ENCODE results near the gene DENND6A.
"Not testable (repeated sequence)": the region's sequence is repeated elsewhere in the genome, so short reads cannot be mapped to it uniquely, and the experiment has no call there.

DENND6A gene

DNA sequence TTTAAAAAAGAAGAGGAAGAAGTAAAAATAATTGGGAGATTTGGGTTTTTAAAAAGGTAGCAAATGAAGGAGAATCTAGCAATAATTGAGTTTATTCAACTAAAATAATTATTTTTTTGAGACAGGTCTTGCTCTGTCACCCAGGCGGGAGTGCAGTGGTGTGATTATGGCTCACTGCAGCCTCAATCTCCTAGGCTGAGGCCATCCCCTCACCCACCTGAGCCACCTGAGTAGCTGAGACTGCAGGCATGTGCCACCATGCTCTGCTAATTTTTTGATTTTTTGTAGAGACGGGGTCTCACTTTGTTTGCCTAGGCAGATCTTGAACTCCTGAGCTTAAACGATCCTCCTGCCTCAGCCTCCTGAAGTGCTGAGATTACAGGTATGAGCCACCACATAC is 68.1 kb downstream of the DENND6A start:
- DNase-seq = no peak

DNA sequence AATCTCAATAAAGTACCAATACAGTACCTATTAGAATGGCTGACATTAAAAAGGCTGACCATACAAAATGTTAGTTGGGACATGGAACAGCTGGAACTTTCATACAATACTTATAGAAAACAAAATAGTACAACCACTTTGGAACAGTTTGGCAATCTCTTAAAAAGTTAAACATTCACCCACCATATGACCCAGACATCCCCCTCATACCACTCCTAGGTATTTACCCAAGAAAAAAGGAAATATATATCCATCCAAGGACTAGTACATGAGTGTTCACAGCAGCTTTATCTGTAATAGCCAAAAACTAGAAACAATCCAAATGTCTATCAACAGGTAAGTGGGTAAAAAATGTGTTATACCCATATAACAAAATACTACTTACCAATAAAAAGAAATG is 70.5 kb downstream of the DENND6A start:
- no peak for DNase-seq

DNA sequence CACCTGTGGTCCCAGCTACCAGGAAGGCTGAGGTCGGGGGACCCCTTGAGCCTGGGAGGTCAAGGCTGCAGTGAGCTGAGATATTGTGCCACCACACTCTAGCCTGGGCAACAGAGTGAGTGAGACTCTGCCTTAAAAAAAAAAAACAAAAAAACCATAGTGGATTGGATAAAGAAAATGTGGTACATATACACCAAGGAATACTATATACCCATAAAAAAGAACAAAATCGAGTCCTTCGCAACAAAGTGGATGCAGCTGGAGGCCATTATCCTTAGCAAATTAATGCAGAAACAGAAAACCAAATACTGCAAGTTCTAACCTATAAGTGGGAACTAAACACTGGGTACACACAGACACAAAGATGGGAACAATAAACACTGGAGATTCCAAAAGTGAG is 75.1 kb downstream of the DENND6A start:
- DNase-seq = no peak

DNA sequence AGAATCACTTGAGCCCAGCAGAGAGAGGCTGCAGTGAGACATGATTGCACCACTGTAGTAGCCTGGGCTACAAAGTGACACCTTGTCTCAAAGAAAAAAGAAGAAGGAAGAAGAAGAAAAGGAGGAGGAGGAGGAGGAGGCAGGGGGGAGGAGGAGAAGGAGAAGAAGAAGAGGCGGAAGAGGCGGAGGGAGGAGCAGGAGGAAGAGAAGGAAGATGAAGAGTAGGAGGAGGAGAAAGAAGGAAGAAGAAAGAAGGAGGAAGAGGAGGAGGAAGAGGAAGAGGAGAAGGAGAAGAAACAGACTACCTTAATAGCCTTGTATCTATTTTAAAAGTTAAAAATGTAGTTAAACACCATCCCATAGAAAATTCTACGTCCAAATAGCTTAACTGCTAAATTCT is 76.6 kb downstream of the DENND6A start:
- no peak for DNase-seq

DNA sequence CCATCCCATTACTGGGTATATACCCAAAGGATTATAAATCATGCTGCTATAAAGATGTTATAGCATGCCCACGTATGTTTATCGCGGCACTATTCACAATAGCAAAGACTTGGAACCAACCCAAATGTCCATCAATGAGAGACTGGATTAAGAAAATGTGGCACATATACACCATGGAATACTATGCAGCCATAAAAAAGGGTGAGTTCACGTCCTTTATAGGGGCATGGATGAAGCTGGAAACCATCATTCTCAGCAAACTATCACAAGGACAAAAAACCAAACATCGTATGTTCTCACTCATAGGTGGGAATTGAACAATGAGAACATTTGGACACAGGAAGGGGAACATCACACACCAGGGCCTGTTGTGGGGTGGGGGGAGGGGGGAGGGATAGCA is 81.0 kb downstream of the DENND6A start:
- DNase-seq = not testable (repeated sequence)

DNA sequence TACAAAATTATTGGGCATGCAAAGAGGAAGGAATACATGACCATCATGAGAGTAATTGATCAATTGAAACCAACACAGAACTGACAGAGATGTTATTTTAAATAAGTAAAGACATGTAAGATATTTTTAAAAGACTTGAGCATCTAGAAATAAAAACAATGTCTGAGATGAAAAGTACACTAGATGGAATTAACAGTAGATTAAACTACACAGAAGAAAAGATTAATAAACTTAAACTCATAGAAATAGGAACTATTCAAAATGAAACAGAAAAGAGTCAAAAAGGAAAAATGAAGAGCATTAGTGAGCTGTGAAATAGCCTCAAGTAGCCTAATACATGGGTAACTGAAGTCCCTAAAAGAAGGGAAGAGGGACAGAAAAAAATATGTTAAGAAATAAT is 87.2 kb downstream of the DENND6A start:
- no peak for DNase-seq

DNA sequence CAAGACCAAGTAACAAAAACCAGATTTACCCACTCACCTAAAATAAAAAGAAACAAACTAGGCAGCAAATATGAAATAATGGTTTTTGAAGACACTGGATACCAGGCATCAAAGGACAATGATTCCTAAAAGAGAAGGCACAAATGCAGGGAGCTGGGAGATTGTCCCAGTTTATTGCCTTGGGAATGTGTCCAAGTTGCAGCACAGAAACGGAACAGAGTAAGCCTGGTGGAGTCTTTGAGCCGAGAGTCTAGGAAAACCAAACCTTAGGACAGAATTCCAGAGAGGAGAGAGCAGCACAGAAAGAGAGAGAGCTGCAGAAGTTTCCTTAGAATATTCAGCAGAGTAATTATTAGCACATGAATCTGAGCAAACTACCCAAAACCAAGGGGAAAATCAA is 87.9 kb downstream of the DENND6A start:
- no peak for DNase-seq

DNA sequence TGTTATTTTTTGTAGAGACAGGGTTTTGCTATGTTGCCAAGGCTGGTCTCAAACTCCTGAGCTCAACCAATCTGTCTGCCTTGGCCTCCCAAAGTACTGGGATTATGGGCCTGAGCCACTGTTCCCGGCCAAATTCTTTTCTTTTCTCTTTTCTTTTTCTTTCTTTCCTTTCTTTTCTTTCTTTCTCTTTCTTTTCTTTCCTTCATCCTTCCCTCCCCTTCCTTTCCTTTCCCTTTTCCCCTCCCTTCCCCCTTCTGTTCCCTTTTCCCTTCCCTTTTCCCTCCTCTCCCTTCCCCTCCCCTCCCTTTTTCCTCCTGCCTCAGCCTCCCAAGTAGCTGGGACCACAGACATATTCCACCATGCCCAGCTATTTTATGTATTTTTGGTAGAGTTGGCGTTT is 92.7 kb downstream of the DENND6A start:
- no peak for DNase-seq

DNA sequence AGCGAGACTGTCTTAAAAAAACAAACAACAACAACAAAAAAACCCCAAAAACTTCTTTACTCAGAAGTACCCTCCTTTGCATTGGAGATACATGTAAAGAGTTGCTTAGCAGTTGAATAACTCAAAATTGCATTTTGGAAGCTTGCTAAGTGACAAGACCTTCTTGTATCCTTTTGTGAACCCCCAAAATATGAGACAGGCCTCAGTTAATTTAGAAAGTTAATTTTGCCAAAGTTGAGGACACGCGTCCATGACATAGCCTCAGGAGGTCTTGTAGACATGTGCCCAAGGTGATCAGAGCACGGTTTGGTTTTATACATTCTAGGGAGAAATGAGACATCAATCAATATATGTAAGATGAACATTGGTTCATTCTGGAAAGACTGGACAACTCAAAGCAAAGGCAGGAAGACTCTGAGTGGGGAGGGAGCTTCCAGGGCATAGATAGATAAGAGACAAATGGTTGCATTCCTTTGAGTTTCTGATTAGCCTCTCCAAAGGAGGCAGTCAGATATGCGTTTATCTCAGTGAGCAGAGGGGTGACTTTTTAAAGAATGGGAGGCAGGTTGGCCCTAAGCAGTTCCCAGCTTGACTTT is 94.0 kb downstream of the DENND6A start:
- DNase-seq = no peak

DNA sequence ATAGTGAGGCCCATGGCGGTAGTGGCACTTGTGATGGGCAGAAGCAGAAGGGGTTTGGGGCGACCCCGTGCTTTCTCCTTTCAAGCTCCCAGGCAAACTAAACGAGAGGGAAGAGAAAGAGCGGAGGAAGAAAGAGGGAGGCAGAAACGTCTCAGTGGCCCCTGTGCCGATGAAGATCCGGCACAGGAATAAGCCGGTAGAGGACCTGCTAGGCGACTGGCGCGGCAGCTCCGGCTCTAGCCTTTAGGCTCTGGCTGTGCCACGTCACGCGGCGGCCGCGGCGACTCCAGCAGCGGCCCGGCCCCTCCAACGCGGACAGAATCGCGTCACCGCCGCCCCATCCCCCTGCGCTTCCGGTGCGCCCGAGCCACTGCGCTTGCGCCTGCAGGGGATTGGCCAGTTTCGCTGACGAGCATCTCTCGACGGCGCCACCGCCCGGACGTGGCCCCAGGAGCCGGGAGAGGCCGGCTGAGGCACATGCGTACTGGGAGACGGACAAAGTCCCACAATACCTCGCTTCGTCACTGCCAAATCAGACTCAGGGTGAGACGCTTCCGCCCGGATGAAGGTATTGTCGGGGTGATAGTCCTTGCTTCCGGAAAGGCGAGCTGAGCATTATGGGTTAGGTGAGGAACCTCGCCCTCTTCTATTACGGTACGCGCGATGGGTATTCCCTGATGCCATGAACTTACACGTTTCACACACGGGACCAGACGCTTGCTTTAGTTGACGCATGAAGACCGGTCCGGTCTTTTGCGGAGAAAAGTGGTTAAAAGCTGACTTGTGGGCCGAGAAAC is 95.6 kb downstream of the DENND6A start, which contains the start of gene ARF4:
TSS of gene ARF4 (minus strand) at position 218 of the 797 bp plus-strand sequence. CDS start at position 14, 204 bp downstream.
- peak; percentile 92 for DNase-seq

DNA sequence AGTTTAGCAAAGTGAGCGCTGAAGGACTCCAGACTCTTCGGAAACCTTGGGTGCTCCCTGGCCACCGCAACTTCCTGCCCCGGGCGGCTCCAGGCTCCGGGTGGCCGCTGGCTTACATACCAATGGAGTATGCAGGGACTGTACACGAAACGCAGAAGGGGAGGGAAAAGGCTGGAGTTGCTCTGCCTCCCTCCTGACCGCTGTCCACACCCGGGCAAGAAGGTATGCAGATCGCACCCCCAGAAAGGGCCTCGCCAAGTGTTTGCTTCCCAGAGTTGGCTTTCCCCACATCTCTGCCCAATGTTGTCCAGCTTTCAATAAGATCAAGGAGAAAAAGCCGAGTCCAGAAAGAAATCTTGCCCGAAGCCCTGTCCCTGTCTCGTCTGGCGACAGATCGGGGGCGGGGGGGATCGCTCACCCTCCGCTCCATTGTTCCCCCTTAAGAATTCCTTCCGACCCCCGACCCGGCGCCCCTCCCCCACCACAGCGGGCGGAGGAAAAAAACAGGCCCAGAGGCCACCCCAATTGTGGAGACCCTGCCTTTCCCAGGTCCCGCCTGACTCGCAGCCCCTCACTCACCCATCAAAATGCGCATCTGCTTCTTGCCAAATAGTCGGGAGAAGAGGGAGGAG is 96.3 kb downstream of the DENND6A start:
- DNase-seq = no peak

DNA sequence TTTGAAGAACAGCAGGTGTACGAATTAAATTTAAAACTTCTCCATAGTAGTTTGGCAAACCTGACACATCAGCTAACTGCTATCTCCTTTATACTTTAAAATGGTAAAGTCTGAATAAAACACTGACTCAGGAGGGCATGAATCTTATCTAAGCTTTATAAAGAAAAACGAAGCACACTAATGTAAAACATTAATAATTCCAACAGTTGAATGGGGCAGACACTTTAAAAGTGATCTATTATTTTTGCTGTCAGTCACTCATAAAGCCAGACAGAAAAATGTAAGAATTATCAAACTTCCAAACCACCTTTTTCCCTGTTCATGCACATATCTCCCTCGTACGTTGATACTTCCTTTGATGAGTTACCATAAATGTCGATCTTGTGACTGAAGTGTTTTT is 98.3 kb downstream of the DENND6A start:
- DNase-seq = no peak

DNA sequence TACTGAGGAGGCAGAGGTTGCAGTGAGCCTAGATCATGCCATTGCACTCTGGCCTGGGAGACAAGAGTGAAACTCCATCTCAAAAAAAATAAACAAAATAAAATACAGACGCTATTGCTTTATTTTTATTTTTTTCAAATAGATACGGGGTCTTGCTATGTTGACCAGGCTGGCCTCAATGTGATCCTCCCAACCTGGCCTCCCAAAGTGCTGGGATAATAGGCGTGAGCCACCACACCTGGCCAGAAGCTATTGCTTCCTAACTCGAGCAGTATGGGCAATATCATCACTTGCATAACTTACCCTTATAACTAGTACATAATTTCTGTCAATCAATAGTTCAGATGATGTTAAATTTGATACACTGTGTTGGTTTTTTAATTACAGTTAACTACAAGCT is 98.7 kb downstream of the DENND6A start:
- DNase-seq = no peak

DNA sequence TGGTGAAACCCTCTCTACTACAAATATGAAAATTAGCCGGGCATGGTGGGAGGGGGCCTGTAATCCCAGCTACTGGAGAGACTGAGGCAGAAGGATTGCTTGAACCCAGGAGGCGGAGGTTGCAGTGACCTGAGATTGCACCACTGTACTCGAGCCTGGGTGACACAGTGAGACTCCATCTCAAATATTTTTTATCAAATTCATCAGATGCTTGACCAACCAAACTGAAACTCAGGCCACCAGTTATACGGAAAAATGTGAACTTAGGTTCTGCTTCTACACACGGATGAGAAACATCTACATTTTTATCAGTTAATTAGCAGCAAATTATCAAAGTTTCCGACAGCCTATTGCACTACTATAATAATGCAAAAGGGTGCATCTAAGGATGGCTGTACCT is 100.6 kb downstream of the DENND6A start:
- no peak for DNase-seq

DNA sequence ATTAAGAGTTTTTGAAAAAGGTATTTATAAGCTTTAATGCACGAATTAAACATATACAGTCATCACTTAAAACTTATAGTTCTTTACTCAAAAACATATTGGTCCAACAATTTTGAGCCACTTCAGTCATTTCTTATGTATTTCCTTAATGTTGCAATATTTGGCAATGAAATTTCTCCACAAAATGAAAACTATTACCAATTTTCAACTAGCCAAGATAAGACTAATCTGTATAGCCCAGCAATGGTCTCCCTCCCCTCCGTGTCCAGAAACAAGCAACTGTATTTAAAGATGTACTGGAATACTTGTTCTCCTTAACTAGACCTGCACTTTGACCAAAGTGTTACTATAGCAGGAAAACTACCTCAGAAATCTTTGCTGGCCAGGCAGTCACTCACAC is 105.0 kb downstream of the DENND6A start:
- DNase-seq = no peak

DNA sequence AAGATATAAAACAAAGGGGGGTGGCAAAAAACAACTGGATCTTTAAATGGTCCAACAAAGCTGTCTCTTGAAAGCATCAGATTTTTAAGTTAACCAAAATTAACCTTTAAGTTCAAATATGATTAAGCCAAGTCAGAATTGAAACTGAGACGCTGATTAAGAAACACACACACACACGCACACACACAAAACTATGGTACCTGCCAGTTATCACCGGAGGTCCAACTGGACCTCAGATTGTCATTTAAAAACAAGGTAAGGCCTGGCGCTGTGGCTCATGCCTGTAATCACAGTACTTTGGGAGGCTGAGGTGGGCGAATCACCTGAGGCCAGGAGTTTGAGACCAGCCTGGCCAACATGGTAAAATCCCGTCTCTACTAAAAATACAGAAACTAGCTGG is 106.1 kb downstream of the DENND6A start:
- DNase-seq = no peak

DNA sequence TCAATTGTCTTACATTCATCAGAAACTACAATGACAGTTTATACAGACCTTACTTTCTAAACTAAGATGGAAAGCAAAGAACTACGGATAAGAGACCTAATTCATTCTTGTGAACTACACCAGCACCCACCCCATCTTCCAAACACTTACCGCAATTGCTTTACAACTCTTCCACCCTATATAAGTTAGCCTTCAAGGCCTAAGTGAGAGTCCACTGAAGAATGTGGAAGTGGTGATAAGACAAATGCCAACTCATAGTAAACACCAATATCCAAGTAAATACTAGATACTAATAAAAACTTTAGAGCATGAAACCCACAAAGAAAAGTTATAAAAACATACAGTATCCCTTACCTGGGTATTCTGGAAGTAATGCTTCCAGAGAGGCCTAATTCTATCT is 109.3 kb downstream of the DENND6A start:
- no peak for DNase-seq

DNA sequence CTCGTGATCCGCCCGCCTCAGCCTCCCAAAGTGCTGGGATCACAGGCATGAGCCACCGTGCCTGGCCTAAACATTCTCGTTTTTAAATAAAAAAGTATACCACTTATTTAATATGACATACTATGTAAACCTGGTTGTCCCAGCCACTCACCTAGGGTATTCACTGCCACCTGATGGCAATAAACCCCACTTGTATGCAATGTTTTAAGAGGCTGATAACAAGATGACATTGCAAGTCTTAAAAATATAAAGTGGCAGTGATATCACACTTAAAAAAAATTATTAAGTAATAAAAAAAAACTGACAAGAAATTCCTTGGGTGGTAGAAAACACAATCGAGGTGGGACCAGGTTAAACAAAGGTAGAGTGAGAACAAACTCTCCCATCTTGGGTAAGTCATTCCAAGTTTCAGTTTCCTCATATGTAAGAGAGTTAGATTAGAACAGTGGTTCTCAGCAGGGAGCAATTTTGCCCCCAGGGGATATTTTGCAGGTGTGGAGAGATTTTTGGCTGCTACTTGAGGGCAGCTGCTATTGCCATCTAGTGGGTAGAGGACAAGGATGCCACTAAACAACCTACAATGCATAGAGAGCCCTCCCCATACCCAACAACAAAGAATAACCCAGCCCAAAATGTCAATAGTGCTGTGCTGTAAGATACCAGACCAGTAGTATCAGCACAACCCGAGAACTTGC is 110.3 kb downstream of the DENND6A start:
- DNase-seq = no peak

DNA sequence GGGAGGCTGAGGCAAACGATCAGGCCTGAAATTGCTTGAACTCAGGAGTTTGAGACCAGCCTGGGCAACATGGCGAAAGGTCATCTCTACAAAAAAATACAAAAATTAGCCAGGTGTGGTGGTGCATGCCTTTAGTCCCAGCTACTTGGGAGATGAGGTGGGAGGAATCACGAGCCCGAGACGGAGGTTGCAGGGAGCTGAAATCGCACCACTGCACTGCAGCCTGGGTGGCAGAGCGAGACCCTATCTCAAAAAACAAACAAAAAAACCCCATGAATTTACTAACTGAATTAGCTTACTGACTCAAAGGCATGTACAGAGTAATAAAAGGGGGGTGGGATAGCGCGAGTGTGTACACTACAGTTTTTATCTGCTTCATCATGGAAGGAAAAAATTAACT is 115.1 kb downstream of the DENND6A start:
- no peak for DNase-seq

DNA sequence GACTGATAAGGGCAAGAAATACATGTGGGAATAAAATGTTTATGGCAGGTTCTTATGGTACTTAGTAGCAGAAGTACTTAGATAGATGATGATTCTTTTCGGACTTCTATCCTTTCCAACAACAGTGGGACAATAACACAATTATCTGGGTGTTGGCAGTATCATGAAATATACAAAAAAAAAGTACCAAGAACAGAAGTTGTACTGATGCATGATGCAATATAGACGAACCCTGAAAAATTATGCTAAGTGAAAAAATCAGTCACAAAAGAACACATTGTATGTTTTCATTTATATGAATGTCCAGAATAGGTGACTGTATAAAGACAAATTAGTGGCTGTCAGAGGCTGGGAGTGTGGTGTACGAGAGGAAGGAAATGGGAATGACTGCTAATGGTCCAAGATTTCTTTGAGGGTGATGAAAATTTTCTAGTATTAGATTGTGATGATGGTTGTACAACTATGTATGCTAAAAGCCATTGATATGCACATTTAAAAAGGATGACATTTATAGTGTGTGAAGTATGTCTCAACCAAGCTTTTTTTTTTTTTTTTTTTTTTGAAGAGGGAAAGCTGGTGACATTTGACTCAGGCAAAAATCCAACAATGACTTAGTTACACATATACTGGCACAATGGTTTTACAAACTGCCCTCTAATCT is 116.8 kb downstream of the DENND6A start:
- DNase-seq = no peak

Measured in NCI-H774 (cell line).